Measurements from ENCODE around the gene CPNE5. TPM values are rescaled to one million over a fixed set of nuclear protein-coding genes. Genes with fewer than 3 reads are reported as not detected.
A peak's percentile ranks its signal among the peaks of the same experiment; 100 is the strongest.

Gene CPNE5
- total RNA-seq, 1 donor from 2014 or later = 59.1 TPM

DNA sequence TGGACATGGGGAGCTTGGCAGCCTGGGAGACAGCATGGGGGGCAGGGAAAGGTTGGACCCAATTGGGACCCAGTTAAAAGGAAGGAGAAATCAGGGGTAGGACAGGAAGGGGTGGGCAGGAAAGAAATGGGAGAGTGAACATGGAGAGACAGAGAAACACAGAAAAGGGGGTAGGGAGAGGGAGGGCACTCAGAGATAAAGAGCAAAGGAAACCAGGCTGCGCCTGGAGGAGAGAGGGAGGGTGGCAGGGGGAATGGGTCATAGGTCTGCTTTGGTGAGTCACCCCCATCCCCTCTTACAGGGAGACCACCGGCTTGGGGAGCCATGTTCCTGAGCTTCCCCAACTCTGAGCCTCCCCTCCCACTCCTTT lies 95.0 kb downstream of the CPNE5 start:
- Mint-ChIP-seq H3K27me3 (no peaks in the 10 kb centered on the region), H3K4me3 (peak overlapping the region; percentile 59), H3K27ac (peak overlapping the region; percentile 84), H3K36me3 (ENCODE audit: low read depth) (peaks cover 70% of the 10 kb centered on the region), H3K4me1 (peaks cover 72% of the 10 kb centered on the region), H3K9me3 (peaks cover 3% of the 10 kb centered on the region)
- ChIA-PET POLR2A (interaction anchor here (0.9 to 1.3 kb wide), 3 partner anchors 11 to 141 kb away, joined by 3 to 4 read pairs (median 4); partner anchors contain the start of gene CDKN1A), CTCF (interaction anchor here (1.5 kb wide), 1 partner anchor 14 kb away, joined by 3 read pairs; no protein-coding TSS in a partner anchor)
- peak; percentile 18 for ATAC-seq (ENCODE audit: low read depth)
- TF ChIP-seq, protein P1, sequence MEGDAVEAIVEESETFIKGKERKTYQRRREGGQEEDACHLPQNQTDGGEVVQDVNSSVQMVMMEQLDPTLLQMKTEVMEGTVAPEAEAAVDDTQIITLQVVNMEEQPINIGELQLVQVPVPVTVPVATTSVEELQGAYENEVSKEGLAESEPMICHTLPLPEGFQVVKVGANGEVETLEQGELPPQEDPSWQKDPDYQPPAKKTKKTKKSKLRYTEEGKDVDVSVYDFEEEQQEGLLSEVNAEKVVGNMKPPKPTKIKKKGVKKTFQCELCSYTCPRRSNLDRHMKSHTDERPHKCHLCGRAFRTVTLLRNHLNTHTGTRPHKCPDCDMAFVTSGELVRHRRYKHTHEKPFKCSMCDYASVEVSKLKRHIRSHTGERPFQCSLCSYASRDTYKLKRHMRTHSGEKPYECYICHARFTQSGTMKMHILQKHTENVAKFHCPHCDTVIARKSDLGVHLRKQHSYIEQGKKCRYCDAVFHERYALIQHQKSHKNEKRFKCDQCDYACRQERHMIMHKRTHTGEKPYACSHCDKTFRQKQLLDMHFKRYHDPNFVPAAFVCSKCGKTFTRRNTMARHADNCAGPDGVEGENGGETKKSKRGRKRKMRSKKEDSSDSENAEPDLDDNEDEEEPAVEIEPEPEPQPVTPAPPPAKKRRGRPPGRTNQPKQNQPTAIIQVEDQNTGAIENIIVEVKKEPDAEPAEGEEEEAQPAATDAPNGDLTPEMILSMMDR (IDR thresholded peaks at IDR 0.05) = no peak
- DNase-seq = no peak
- intact Hi-C loops (cut with micrococcal nuclease) = no loop called here

DNA sequence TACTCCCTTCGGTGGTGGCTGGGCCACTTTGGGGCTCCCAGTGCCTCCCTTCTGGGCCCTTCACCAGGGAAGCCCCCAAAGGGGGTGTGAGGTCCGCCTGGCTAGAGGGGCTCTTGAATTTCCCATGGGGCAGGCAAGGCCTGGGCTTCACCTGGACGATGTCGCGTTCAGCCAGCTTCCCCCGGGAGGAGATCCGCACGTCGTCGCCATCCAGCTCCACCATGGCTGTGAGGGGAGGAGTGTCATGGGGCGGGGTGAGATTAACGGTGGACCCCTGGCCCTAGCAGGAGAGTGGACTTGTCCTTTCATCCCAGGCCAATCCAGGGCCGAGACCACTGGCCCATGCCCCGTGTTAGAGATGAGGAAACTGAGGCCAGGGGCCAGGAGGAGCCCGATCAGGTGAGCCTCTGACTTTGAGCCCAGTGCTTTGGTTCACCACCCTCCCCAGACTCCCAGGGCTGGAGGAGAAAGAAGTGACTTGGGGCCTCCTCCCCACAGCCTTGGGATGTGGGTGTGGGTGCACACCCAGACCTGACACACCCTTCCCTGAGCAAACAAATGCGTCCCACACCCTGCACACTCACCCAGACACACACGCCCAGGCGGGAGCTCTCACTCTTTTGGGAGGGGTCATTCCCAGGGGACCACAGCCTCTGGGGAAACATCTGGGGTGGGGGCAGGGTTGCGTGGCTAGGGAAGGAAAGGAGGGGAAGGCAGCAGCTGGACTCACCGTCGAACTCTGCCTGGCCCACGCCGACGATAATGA lies 95.5 kb downstream of the CPNE5 start:
- DNase-seq (no peak), ATAC-seq (ENCODE audit: low read depth) (peak; percentile 32)
- H3K27me3 Mint-ChIP-seq = no peaks in the 10 kb centered on the region
- peaks cover 3% of the 10 kb centered on the region for H3K9me3 Mint-ChIP-seq
- intact Hi-C loops (cut with micrococcal nuclease) = no loop called here
- H3K4me3 Mint-ChIP-seq = peak overlapping the region; percentile 59
- peaks cover 65% of the 10 kb centered on the region for H3K36me3 Mint-ChIP-seq (ENCODE audit: low read depth)
- CTCF ChIA-PET = interaction anchor here (1.5 kb wide), 1 partner anchor 15 kb away, joined by 3 read pairs; no protein-coding TSS in a partner anchor
- POLR2A ChIA-PET = interaction anchor here (0.9 to 1.3 kb wide), 3 partner anchors 12 to 140 kb away, joined by 3 to 4 read pairs (median 4); partner anchors contain the start of gene CDKN1A
- H3K4me1 Mint-ChIP-seq = peaks cover 75% of the 10 kb centered on the region
- H3K27ac Mint-ChIP-seq = peak overlapping the region; percentile 84
- TF ChIP-seq, protein P1 (IDR thresholded peaks at IDR 0.05) = no peak

DNA sequence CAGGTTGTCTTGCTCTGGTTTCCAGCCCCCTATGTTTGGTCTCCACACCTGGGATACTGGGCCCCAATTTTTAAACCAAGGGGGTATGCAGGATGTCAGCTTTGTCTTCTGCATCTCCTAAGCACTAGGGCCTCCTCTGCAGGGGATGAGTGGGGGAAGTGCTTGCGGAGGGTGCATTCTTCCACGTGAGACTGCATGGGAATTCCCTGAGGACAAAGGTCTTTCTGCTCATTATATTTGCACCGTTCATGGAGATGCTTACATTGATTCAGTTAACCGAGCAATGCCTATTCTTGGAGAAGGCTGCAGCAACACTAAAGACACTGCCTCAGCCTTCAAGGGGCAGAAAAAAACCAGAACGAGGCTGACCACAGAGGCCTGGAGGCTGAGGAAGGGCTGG lies 96.2 kb downstream of the CPNE5 start:
- peaks cover 76% of the 10 kb centered on the region for H3K4me1 Mint-ChIP-seq
- CTCF ChIA-PET = no interaction called here
- intact Hi-C loops (cut with micrococcal nuclease) = no loop called here

DNA sequence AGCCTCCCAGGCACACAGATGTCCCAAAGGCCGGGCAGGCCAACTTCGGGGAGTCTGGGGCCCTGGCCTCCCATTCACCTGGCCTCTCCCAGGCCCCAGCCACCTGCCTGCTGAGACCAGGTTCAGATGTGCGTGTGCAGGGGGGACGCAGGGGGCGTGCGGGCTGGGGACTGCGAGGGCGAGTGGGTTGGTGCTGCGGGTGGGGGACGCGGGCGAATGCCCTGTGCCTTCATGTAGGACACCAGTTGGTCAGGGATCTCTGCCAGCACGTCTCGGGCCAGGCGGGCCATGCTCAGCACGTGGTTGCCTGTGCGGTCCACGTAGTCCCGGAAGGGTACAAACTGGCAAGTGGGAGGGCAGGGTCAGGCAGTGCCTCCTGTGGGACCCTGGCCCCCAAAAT lies 97.1 kb downstream of the CPNE5 start:
- no peaks in the 10 kb centered on the region for H3K9me3 Mint-ChIP-seq
- H3K36me3 Mint-ChIP-seq (ENCODE audit: low read depth) = peaks cover 52% of the 10 kb centered on the region
- H3K4me3 Mint-ChIP-seq = no peak overlapping the region
- TF ChIP-seq, protein P1 (IDR thresholded peaks at IDR 0.05) = no peak
- CTCF ChIA-PET = no interaction called here
- POLR2A ChIA-PET = no interaction called here
- ATAC-seq (ENCODE audit: low read depth) = no peak
- no peaks in the 10 kb centered on the region for H3K27me3 Mint-ChIP-seq
- peaks cover 80% of the 10 kb centered on the region for H3K4me1 Mint-ChIP-seq
- DNase-seq = no peak
- no peak overlapping the region for H3K27ac Mint-ChIP-seq
- intact Hi-C loops (cut with micrococcal nuclease) = no loop called here

More for the DNA sequence above, 96.2 kb downstream of the CPNE5 start:
- Mint-ChIP-seq H3K27ac (peak overlapping the region; percentile 27), H3K36me3 (ENCODE audit: low read depth) (peaks cover 58% of the 10 kb centered on the region), H3K27me3 (no peaks in the 10 kb centered on the region), H3K4me3 (peak overlapping the region; percentile 21), H3K9me3 (no peaks in the 10 kb centered on the region)
- DNase-seq = no peak
- POLR2A ChIA-PET = no interaction called here
- TF ChIP-seq, protein P1 (IDR thresholded peaks at IDR 0.05) = no peak
- no peak for ATAC-seq (ENCODE audit: low read depth)

DNA sequence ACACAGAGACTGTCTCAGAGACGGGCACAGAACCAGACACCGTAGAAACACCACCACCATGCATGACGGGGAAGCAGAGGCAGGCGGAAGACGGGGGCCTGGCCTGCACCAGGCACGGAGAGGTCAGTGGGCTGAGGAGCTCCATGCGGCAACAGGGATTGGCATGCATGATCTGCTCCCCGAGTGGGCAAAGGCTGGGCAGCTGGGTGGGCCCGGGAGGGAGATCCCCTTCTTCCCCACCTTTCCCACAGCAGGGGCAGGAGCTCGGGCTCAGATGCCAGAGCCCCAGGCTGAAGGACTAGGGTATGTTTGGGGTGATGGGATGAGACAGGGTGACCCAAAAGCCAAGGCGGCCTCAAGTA lies 98.4 kb downstream of the CPNE5 start:
- TF ChIP-seq, protein P1 (IDR thresholded peaks at IDR 0.05) = no peak
- H3K36me3 Mint-ChIP-seq (ENCODE audit: low read depth) = peaks cover 40% of the 10 kb centered on the region
- H3K27me3 Mint-ChIP-seq = no peaks in the 10 kb centered on the region
- peak overlapping the region; percentile 77 for H3K27ac Mint-ChIP-seq
- CTCF ChIA-PET = no interaction called here
- ATAC-seq (ENCODE audit: low read depth) (no peak), DNase-seq (no peak)
- peaks cover 77% of the 10 kb centered on the region for H3K4me1 Mint-ChIP-seq
- intact Hi-C loops (cut with micrococcal nuclease) = loop anchor here (2.0 kb wide), 1 partner anchor 16 kb away; no protein-coding TSS in a partner anchor
- POLR2A ChIA-PET = interaction anchor here (0.5 to 1.6 kb wide), 3 partner anchors 13 to 132 kb away, joined by 3 read pairs; no protein-coding TSS in a partner anchor
- no peaks in the 10 kb centered on the region for H3K9me3 Mint-ChIP-seq
- H3K4me3 Mint-ChIP-seq = peak overlapping the region; percentile 42

Data from activated B cell treated with CpG ODN at 0.5 μM for 24 hours (primary cell).